Testis (tissue), 3 donors: ENCODE measurements around the gene ENTPD2. TPM values are rescaled to one million over a fixed set of nuclear protein-coding genes. Genes with fewer than 3 reads are reported as not detected.
"Not testable (repeated sequence)": the region's sequence is repeated elsewhere in the genome, so short reads cannot be mapped to it uniquely, and the experiment has no call there.

Experiments
- DNase-seq: peaks from one replicate; pipeline ENCODE4 v3.0.0-alpha.2; 2019
- H3K27ac ChIP-seq, 2 donors: fragments of 200-600 bp; sonication (generic); one replicate each; pipeline ENCODE4 v1.5.1; 2019
- H3K27me3 ChIP-seq: fragments of 200-600 bp; sonication (generic); one replicate; pipeline ENCODE4 v1.5.1; 2019
- H3K36me3 ChIP-seq: fragments of 200-600 bp; sonication (generic); one replicate; pipeline ENCODE4 v1.5.1; 2017; ENCODE audit warnings: low read depth; ENCODE audit errors: missing control alignments
- H3K4me1 ChIP-seq: fragments of 200-600 bp; sonication (generic); one replicate; pipeline ENCODE4 v1.5.1; 2019
- H3K4me3 ChIP-seq, 2 donors: fragments of 200-600 bp; sonication (generic); one replicate each; pipeline ENCODE4 v1.5.1; 2017 to 2019
- H3K9me3 ChIP-seq: fragments of 200-600 bp; sonication (generic); one replicate; pipeline ENCODE4 v1.5.1; 2017
- POLR2A ChIP-seq: fragments of 450-650 bp; IDR thresholded peaks from one replicate; pipeline ENCODE4 v1.6.1; 2017; ENCODE audit warnings: antibody characterized with exemption, mild to moderate bottlenecking, moderate library complexity
- whole genome bisulfite sequencing, 2 donors: methylation state at CpG; one replicate each; pipeline ENCODE4 v1.1.5; 2018; 5-methylcytosine and 5-hydroxymethylcytosine counted together
- intact Hi-C: fragments of 100-400 bp; cut with DNase I; formaldehyde crosslinking; loops from one replicate; pipeline ENCODE4 v1.15.1; 2023; ENCODE audit warnings: low total_unique reads
- polyA plus RNA-seq: library from polyadenylated mRNA; stranded (reverse); fragments of 350-450 nt; fragmentation: Illumina TruSeq; extraction: RNeasy Lipid Tissue Mini Kit (QIAGEN cat#74804); gene quantifications from one replicate; pipeline ENCODE4 v1.2.3, GENCODE V29; 2014; ENCODE audit warnings: low read depth, low replicate concordance; ENCODE audit not compliant: insufficient read depth
- total RNA-seq, 2 donors: library from RNA; depleted of rRNA; stranded (reverse); fragments of >200 nt; gene quantifications; one replicate each; pipeline ENCODE4 v1.2.3, GENCODE V29; 2016
- TF ChIP-seq, protein P1 (sequence below), 3 experiments: fragments of 450-650 bp in 2 of 3; fragments of 200-600 bp in 1 of 3; sonication (generic) in 1 of 3; IDR thresholded peaks; one replicate each; pipeline ENCODE4 v1.5.1; 2016 to 2019; ENCODE audit warnings: antibody characterized with exemption in 3 of 3, mild to moderate bottlenecking in 2 of 3, moderate library complexity in 1 of 3

The ENTPD2 gene
- total and polyA plus RNA-seq, 3 donors from 2014 or later, result 5.7 to 9.6 (median 8.5) TPM

DNA sequence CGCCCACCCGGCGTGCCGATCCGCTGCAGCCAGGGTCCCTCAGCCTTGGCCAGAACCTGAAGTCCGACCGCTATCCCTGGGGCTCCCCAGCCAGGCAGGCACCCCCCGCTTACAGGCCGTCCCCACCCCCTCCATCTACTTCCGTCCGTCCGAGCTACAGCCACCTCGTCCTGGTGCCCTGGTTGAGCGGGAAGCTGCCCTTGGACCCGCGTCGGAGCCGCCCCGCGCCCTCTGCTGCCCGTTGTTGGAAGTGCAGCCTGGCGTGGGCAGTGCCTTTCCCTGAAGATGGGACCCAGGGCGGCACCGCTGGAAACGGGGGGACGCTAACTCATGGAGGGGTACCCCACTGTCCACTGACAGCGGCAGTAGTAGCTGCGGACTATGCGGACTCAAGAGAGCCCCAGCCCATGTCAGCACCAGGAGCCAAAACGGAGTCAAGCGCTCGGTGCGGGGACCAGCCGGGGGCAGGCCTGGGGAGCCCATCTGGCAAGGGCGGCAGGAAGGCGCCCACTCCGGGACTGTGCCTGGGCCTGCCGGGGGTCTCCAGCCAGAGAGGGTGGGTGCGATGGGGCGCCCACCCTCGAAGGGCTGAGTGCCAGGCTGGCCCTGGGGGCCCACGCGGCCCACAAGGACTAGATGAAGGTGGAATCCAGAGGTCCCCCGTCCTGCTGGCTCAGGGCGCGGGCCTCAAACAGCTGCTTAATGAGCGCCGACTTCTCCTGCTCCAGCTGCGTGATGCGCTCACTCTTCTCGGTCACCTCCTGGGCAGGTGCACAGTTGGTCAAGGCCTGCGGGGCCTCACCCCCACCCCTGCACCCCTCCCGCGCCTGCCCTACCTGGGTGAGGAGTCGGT lies 10.4 kb upstream of the ENTPD2 start:
- 60 to 75% methylated on average over 4 to 55 of the region's 55 CpGs for WGBS, 2 donors
- intact Hi-C loops, result no loop called here
- TF ChIP-seq, protein P1, sequence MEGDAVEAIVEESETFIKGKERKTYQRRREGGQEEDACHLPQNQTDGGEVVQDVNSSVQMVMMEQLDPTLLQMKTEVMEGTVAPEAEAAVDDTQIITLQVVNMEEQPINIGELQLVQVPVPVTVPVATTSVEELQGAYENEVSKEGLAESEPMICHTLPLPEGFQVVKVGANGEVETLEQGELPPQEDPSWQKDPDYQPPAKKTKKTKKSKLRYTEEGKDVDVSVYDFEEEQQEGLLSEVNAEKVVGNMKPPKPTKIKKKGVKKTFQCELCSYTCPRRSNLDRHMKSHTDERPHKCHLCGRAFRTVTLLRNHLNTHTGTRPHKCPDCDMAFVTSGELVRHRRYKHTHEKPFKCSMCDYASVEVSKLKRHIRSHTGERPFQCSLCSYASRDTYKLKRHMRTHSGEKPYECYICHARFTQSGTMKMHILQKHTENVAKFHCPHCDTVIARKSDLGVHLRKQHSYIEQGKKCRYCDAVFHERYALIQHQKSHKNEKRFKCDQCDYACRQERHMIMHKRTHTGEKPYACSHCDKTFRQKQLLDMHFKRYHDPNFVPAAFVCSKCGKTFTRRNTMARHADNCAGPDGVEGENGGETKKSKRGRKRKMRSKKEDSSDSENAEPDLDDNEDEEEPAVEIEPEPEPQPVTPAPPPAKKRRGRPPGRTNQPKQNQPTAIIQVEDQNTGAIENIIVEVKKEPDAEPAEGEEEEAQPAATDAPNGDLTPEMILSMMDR (IDR thresholded peaks at IDR 0.05), result peak; percentile 91 to 98 (median 95)
- no peak for TF ChIP-seq POLR2A

DNA sequence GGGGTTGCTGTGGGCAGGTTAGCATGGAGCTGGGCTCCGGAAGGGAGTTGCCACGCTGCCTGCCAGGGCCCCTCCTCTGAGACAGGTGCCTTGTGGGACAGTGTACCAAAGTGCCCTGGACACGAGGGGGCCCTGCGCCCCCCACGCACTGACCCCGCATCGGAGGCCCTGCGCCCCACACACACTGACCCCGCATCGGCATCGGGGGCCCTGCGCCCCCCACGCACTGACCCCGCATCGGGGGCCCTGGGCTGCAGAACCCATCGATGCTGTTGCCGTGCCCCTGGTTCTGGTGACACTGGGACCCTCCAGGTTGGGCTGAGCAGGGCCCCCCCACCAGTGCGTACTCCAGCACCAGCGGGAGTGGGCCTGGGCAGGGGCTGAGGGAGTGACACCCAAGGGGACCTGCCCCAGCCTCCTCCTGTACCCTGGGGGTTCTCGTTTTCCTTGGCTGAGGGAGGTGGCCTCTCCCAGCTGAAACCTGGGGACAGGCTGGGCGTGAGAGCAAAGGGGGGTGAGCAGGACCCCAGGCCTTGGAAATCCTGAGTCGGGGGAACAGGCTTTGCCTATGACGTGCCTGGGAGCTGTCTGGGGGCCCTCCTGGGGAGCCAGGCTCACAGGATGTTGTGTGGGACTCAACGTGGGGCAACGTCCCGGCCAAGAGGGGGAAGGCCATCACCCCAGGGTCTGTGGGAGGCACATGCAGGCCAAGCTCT lies 9.6 kb upstream of the ENTPD2 start:
- no peaks in the 10 kb centered on the region for H3K36me3 ChIP-seq
- intact Hi-C loops, result no loop called here
- WGBS, 2 donors, result 91 to 93% methylated on average over 9 to 13 of the region's 26 CpGs

More for the DNA sequence above, 10.4 kb upstream of the ENTPD2 start:
- no peak overlapping the region for H3K27ac ChIP-seq
- H3K4me3 ChIP-seq, result no peak overlapping the region
- no peaks in the 10 kb centered on the region for H3K27me3 ChIP-seq
- H3K9me3 ChIP-seq, result no peaks in the 10 kb centered on the region
- DNase-seq, result peak; percentile 67
- H3K36me3 ChIP-seq, result no peaks in the 10 kb centered on the region
- H3K4me1 ChIP-seq, result peaks cover 4% of the 10 kb centered on the region

DNA sequence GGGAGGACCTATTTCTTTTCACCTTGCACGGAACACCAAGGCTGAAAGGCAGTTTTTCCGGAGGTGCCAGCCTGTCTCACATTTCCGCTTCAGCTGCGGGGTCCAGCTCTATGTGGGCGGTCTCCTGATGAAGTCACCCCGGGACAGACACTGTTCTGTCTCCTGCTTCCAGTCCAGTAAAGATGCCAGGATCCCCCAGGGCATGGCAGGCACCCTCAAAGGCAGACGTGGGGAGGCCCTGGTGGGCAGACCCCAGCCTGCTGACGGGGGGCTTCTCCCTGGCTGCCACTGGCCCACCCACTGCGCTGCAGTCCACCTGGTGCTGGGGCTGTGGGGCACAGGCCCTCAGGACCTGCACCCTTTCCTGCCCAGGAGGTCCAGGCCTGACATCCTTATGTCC lies 8.9 kb upstream of the ENTPD2 start:
- H3K27me3 ChIP-seq, H3K27ac ChIP-seq, H3K36me3 ChIP-seq, H3K4me3 ChIP-seq, H3K9me3 ChIP-seq, H3K4me1 ChIP-seq, DNase-seq, intact Hi-C loops: not testable (repeated sequence)
- 89% methylated on average over 7 of the region's 9 CpGs; no CpG with 5 or more reads in 1 of the 2 donors for WGBS, 2 donors

More for the DNA sequence above, 9.6 kb upstream of the ENTPD2 start:
- Histone ChIP-seq H3K9me3 (no peaks in the 10 kb centered on the region), H3K4me1 (peaks cover 4% of the 10 kb centered on the region), H3K27me3 (no peaks in the 10 kb centered on the region), H3K4me3 (no peak overlapping the region), H3K27ac (no peak overlapping the region)
- TF ChIP-seq, protein P1 (IDR thresholded peaks at IDR 0.05), result no peak
- TF ChIP-seq POLR2A, result no peak
- no peak for DNase-seq

DNA sequence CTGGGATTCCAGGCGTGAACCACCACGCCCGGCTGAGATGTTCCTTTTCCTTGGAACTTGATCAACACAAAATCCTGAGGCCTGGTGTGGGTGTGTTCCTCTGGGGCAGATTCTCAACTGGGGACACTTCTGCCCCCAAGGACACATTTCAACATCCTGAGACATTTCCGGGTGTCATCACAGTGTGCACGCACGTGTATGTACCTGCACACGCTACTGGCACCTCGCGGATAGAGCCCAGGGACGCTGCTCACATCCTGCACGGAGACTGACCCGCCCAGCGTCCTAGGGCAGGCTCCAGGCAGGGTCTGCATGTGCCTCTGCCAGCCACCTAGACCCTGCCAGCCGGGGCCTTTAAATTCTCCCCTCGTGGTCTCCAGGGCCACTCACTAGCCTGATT lies 8.5 kb upstream of the ENTPD2 start:
- 80 to 89% methylated on average over 9 to 15 of the region's 15 CpGs for WGBS, 2 donors
- intact Hi-C loops, result no loop called here
- TF ChIP-seq POLR2A, result no peak
- TF ChIP-seq, protein P1 (IDR thresholded peaks at IDR 0.05), result no peak
- H3K4me1 ChIP-seq, result peaks cover 4% of the 10 kb centered on the region
- H3K4me3 ChIP-seq, result no peak overlapping the region
- H3K27ac ChIP-seq, result no peak overlapping the region
- no peaks in the 10 kb centered on the region for H3K27me3 ChIP-seq
- no peak for DNase-seq
- H3K9me3 ChIP-seq, result no peaks in the 10 kb centered on the region
- H3K36me3 ChIP-seq, result no peaks in the 10 kb centered on the region

DNA sequence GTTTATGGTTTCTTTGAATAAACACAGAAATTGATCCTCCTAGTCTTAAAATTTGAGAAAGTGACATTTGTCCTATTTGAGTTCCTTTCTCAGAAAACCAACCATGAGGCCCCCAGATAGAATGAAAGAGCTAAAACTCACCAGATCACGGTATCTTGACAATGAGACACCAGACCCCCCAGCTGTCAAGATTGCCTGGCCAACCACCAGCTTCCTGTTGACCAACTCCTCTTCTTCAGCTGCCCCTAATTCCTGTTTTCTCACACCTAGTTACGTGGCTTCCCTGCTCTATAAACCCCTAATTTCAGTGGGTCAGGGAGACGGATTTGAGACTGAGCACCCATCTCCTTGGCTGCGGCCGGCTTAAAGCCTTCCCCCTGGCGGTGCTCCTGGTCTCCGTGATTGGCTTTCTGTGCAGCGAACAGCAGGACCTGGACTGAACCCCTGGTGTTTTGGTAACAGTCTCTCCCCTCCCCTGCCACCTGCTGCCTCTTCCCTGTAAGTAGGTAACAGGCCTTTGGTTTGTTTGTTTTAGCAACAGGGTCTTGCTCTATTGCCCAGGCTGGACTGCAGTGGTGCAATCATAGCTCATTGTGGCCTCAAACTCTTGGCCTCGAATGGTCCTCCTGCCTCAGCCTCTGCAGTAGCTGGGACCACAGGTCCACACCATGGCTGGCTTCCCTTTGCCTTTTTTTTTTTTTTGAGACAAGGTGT lies 4.8 kb upstream of the ENTPD2 start:
- 95 to 96% methylated on average over 9 of the region's 9 CpGs for WGBS, 2 donors
- H3K27ac ChIP-seq, result no peak overlapping the region
- no peak for DNase-seq
- H3K27me3 ChIP-seq, result no peaks in the 10 kb centered on the region
- H3K4me3 ChIP-seq, result no peak overlapping the region
- TF ChIP-seq POLR2A, result no peak
- TF ChIP-seq, protein P1 (IDR thresholded peaks at IDR 0.05), result no peak
- H3K4me1 ChIP-seq, result peaks cover 23% of the 10 kb centered on the region
- no peaks in the 10 kb centered on the region for H3K9me3 ChIP-seq
- intact Hi-C loops, result no loop called here
- no peaks in the 10 kb centered on the region for H3K36me3 ChIP-seq
